ENCODE data around the gene ATP6V1F.

ATP6V1F gene, protein sequence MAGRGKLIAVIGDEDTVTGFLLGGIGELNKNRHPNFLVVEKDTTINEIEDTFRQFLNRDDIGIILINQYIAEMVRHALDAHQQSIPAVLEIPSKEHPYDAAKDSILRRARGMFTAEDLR

DNA sequence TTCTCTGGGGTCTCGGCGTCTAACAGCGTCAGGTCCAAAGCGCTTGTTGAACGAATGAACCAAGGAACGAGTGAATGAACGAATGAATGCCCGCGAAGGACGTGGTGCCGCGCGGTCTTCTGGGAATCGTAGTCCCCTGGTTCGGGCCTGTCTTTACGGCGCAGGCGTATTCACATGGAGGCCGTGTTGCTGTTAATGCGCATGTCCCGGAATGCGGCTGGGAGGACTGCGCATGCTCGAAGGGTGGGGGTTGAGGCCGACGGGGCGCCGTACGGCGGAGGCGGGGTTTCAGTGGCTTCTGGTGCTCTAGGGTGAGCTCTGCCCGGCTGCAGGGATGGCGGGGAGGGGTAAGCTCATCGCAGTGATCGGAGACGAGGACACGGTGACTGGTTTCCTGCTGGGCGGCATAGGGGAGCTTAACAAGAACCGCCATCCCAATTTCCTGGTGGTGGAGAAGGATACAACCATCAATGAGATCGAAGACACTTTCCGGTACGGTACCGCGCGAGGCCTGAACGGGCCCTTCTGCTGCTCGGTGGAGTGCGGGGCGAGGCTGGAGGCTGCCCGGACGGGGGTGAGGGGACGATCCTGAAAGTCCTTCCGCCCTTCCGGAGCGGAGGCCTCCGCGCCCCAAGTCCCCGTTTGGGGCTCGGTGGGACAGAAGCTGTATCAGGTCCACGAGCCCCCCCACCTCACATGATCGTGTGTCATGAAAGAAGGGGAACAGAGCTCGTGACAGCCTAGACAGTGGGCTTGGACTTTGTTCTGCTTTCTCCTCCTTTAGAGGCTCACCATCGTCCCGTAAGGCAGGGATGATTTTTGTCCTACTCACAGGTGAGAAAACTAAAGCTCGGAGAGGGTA, at the start of gene ATP6V1F:
ATP6V1F (plus strand) TSS at position 286 of the 862 bp plus-strand sequence; CDS start at position 335, 49 bp downstream.
- DNase-seq: peak; percentile 96

DNA sequence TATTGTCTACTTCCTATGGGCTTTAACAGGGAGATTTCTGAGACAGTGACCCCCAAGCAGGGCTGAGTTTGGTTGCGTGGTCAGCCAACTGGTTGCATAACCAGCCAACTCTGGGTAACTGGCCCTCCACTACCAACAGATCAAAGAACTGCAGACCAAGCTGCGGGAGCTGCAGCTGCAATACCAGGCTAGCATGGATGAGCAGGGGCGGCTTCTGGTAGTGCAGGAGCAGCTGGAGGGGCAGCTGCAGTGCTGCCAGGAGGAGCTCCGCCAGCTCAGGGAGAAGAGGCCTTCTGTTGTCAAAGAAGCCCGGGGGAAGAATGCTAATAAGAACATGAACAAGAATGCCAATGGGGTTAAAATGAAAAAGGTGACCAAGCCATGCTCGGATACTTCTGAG, 48.2 kb upstream of the ATP6V1F start:
- DNase-seq: no peak

DNA sequence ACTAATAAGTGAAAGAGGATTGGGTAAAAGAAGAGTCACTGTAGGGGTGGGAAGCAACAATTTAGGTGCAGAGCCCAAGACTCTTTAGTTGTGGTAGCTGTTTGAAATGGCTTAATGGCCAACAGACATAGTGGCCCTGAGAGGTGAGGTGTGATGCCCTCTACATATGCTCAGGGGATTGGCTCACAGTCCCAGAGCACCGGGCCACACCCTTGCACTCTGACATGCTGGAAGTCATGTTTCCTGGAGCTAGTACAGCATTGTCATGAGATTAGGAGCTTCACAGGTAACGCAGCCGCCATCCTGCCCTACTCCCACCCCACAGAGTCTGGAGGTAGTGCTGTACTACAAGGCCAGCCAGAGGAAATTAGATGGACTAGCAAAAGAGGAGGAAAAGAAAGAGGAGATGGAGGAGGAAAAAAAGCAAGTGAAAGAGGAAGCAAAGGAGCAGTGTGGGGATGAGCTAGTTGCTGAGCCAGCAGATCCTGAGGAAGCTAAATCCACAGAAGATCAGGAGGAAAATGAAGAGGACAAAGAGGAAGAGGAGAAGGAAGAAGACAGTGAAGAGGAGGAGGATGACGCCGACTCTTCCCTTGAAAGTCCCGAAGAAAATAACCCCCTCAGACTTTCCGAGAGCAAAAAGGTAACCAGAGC, 47.2 kb upstream of the ATP6V1F start:
- DNase-seq: no peak

DNA sequence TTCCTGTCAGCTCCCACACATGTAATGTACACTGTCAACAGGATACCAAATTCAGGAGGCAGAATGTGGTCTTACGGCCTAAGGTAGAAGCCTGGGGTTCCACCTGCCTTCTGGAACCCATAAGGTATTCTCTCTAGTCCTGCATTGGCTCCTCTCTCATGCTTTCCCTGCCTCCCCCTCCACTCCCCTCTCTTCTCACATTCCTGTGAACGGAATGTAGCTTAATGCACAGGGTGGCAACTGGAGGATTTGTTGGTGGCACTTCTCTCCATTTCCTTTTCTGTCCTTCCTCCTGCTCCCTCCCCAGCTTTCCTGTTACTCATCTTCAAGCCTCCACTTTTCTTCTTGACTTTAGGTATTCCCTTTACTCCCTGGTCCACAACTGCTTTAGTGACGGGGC, 44.0 kb upstream of the ATP6V1F start:
- no peak for DNase-seq

DNA sequence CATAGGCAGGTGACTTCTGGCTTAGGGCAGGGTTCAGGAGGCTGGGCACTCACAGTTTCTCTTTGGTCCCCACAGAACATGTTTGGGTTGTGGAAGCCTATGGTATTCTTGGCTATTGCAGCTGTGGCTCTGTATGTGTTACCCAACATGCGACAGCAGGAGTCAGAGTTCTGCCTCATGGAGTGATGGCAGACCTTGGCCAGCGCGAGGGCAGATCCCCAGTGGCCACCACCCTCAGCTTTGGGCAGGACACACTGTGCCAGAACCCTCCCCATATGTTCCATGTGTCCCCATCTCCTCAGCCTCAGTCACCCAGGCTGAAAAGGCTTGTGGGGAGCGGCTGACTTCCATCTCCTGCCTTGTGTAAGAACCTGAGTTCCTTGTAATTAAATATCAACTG, 40.9 kb upstream of the ATP6V1F start:
- no peak for DNase-seq

DNA sequence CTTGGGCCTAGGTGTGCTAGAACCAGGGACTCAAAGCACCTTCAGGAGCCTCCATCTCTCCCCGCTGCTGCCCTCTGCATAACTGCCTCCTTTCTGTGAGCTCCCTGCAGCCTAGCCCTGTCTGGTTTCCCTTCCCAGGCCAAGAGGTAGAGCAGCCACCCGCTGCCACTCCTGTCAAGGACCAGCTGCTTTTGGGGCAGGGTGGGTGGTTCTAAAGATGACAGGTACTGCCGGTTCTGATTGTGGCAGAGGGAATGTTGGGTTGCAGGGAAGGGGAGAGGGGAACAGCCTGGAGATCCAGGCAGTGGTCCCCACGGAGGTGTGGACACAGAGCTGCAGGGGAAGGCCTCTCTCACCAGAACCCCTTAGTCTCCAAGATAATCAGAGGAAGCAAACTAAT, 36.1 kb upstream of the ATP6V1F start:
- DNase-seq: no peak

DNA sequence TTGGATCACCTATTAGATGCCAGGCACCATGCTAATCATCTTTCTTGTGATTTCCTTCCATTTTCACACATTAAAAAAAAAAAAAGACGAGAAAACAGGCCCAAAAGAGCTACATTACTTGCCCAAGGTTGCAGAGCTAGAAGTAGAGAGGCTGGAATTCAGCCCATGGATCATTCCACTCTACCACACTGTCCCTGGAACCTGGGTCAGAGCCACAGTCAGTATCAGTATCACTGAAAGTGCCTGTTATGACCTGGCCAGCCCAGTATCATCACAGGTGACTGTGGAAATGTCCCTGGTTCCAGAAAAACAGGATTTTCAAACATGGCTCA, 35.8 kb upstream of the ATP6V1F start:
- no peak for DNase-seq

DNA sequence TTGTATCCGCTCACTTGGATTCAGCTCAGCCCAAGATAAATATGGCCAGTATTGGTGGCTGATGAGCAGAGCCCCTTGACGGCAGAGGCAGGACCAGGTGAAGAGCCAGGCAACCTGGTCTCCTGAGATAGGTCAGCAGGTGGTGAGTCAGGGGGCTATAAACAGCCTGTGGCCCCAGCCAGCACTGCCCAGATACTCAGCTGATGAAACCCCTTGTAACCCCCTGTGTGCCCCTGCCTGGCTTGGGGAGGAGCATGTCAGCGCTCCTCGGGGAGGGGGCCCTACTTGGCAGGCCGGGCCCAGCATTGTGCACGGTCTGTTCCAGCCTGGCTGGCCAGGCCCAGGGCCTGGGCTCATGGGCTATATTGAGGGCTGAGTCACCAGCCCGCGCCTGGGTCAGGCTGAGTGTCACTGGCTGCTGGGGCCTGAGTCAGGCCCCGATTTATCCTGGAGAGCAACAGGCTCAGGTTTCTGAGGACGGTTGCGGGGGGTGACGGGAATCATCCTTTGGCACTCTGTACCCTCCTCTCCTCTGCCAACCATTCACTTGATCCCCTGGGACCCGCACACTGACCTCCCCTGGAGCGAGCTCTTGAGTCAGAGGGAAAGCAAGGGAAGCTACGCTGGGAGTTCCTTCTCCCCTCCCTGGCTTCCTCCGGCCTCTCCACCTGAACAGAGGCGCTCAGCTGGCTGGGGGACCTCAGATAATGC, 35.3 kb upstream of the ATP6V1F start:
- no peak for DNase-seq

DNA sequence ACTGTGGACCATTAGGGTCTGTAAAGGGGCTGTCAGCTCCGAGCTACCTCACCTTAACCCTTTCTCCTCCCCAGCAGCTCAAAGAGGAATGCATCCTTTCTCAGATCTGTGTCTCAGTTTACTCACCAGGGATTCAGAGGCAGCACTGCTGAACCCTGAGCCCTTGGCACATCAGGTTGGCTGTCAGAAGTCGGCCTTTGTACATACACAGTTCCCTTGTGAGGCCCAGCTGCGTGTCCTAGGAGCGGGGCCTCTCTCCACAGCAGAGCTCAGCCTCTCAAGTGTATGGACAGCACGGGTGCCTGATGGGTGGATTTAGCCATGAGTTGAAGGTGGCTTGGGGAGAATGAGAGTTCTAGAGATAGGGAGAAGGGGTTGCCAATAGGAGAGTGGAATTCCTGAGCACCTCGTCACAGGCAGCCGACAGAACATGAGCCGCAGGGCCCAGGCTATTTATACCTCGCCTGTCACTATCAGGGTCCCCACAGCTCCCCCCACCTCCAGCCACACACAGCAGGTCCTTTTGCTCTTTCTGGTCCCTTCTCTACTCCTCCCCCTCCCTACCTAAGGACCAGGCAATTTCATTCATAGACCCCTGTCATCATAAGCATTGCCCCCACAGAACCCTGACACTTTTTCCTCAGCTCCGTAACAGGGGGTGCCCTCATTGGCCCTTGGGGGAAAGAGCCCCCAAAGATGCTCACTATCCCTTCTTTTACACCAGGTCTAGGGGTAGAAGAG, 34.5 kb upstream of the ATP6V1F start:
- DNase-seq: no peak

DNA sequence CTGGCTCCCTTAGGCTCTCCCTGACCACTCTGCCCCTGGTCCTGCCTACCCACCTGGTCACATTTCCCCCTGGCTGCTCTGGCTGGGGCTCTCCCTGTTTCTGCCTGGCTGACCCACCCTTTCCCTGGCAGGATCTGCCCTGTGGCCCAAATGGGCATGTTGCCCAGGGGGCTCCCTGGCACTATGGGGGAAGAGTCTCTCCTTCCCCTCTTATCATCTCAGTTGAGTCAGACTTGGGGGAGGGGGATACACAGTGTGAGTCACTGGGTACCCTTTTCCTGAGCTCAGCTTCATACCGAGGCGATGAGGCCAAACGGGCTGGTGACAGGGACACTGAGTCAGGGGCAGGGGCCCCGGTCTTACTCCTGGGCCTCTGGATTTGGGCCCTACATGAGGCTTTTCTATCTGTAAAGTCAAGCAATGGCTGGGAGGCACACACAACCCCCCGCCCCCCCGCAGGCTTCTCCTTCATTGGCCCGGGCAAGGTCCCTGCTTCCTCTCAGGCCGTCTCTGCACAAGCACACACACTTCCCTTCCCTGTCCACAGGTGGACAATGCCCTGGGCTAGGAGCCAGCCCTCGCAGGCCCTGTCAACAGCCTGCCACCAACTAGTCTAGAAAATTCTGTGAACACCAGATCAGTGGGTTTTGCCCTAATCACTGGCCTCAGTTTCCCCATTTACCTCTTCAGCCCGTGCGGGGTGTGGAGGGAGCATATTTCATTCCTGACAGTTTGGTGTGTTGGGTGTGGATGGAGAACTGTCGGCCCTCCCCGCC, 33.1 kb upstream of the ATP6V1F start:
- no peak for DNase-seq

DNA sequence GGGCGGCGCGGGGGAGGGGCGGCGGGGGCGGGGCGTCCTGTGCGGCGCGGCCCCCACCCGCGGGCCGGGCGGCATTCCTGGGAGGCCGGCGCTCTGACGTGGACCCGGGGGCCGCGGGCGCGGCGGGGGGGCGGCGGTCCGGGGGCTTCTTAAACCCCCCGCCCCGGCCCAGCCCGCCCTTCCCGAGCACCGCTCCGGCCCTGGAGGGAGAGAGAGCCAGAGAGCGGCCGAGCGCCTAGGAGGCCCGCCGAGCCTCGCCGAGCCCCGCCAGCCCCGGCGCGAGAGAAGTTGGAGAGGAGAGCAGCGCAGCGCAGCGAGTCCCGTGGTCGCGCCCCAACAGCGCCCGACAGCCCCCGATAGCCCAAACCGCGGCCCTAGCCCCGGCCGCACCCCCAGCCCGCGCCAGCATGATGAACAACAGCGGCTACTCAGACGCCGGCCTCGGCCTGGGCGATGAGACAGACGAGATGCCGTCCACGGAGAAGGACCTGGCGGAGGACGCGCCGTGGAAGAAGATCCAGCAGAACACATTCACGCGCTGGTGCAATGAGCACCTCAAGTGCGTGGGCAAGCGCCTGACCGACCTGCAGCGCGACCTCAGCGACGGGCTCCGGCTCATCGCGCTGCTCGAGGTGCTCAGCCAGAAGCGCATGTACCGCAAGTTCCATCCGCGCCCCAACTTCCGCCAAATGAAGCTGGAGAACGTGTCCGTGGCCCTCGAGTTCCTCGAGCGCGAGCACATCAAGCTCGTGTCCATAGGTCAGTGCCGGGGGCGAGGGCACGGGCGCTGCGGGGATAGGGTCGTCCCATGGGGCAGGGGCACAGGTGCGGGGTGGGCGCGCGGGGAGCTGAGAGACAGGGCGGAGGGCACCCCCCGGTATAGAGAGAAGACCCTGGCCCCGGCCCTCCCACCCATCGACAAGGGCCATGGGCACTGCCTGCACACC, 32.2 kb upstream of the ATP6V1F start, which contains the start of gene FLNC:
FLNC (plus strand) TSS at position 176 of the 947 bp plus-strand sequence; CDS start at position 408, 232 bp downstream.
- DNase-seq: no peak

DNA sequence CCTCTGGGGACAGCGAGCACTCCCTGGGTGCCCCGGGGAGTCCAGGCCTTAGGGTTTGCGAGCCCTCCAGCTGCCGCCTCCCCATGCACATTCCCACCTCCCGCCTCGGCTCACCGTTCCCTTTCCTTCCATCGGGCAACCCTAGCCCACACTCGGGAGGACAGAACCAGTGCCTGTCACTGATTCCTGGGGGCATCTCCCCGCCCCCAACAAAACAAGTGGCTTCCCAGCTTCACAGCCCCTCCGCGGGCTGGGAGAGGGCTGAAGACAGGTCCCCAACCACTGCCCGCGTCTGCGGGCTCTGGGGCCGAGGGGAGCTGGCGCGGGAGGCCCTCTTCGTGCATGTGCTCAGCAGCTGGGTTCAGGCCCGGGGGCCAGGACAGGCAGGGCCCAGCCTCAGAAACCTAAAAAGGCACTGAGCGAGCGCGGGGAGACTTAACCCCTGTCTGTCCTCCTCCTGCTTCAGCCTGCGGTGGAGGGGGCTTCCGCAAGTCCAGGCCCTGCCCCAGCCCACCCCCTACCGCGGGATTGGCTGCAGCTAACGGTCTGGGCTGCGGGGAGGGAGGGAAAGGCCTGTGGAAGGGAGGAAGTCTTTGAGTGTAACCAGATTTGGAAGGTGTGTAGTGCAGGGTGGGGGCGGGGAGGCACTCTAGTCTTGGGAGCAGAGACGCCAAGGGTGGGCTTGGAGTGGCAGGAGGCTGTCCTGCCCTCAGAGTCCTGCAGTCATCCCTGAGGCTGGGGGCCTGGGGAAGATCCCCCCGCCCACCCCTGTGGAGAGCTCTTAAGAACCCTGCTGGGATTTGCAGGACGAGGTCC, 31.3 kb upstream of the ATP6V1F start:
- DNase-seq: no peak

DNA sequence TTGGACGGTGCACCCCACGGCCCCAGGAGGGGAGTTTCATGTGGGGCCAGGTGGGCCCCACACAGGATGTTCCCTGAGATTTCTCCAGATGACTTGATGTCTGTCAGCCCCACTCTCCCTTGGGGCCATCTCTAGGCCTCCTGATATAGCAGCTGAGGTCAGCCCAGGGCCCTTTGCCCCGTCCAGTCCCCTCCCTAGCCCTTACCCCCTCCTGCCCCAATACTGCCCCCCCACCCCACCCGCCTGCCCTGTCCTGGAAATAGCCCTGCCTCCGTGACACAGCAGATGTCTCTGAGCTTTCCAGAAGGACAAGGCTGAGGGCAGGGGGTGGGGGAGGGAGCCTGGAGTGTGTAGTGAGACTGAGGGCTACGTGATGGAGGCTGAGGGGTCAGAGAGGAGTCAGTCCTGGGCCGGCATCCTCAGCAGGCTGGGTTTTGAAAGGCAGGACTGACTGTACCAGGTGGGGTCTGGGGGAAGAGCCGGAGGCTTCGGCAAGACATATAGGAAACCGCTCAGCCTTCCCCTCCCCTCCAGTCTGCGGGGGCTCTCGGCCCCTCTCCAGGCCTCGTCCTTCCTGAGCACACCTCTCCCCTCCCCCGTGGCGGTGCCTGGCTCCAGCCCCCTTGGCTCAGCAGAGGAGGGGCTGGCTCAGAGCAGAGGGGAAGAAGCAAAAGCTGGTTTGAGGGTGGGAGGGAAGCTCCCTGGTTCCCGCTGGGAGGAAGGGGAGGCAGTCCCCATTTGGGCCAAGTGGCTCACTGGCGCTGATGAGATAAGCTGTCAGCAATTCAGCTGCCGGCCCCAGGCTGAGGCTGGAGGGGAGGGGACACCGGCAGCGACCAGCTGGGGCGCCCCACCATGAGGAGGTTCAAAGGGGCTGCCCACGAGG, 30.4 kb upstream of the ATP6V1F start:
- DNase-seq: no peak

DNA sequence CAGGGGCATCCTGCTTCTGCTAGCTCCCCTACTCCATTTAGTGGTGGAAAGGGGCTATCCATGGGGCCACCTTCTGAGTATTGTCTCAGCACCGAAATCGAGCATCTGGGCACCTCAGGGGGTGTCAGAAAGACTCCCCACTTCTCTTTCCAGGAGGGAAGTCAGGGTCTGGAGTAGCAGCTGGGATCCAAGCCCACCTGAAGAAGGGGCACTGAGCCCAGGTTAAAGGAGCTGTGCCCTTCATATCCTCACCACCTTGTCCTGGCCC, 29.8 kb upstream of the ATP6V1F start:
- no peak for DNase-seq

DNA sequence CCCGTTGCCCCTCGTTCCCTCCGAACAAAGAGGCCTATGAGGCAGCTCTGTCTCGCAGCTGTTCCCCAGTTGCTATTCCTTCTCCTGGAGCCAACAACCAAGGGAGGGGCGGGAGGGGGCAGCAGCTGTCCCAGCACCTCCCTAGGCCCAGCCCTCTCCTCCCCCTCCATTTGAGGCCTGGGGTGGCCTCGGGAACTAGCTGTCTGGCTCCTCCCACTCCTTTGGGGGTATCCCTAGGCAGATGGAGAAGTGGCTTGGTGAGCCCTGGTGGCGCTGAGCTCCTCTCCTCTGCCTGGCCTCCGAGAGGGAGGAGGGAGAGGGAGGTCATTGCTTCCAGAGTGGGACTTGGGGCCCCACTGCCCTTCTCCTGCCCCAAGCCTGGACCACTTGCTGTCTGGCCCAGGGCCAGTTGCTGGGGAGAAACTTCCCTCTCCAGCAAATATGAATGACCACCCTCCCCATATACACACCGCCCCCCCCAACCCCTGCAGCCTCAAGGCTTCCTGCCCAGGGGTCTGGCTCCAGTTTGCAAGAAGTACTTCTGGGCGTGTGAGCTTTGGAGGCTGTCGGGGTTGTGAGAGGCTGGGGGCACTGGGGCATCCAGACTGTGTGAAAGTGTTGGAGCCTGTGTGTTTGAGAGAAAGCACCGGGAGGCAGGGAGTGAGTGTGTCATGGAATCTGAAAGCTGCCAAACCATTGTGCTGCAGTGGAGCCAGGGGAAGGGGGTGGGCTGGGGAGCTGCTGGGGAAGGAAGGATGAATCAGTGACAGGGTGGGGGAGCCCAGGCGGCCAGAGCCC, 29.3 kb upstream of the ATP6V1F start:
- DNase-seq: peak; percentile 53

DNA sequence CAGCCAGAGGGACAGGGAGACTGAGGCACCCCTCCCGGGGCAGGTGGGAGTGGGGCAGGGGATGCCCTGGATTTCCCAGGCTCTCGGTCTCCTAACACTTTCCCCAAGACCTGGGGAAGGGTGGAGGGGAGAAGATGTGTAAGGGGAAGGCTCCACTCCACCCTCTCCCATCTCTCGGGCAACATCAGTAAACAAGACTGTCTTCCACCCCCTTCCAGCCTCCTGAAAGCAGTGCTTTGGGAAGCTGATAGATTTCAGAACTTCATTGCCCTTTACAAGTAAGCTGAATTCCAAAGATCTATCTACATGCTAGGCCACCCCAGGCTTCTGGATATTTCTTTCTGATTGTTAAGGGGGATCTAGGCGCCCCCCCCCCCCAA, 28.7 kb upstream of the ATP6V1F start:
- no peak for DNase-seq

DNA sequence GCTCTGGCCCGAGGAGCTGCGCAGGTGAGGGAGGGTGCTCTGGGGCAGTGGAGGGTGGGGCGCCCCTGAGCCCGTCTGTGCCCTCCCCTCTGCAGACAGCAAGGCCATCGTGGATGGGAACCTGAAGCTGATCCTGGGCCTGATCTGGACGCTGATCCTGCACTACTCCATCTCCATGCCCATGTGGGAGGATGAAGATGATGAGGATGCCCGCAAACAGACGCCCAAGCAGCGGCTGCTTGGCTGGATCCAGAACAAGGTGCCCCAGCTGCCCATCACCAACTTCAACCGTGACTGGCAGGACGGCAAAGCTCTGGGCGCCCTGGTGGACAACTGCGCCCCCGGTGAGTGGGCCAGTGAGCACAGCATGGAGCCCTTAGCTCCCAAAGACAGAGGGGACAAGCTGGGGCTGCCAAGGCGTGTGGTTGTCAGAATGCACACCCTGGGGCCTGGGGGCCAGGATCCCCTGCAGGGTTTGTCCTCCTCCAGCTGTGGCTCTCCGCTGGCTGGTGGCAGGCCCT, 27.4 kb upstream of the ATP6V1F start:
- DNase-seq: no peak
